ENCODE measurements around the gene EIF4G2. TPM values are rescaled to one million over a fixed set of nuclear protein-coding genes. Genes with fewer than 3 reads are reported as not detected.

The EIF4G2 gene
- total RNA-seq, 1 donor from 2014 or later = 769 TPM

DNA sequence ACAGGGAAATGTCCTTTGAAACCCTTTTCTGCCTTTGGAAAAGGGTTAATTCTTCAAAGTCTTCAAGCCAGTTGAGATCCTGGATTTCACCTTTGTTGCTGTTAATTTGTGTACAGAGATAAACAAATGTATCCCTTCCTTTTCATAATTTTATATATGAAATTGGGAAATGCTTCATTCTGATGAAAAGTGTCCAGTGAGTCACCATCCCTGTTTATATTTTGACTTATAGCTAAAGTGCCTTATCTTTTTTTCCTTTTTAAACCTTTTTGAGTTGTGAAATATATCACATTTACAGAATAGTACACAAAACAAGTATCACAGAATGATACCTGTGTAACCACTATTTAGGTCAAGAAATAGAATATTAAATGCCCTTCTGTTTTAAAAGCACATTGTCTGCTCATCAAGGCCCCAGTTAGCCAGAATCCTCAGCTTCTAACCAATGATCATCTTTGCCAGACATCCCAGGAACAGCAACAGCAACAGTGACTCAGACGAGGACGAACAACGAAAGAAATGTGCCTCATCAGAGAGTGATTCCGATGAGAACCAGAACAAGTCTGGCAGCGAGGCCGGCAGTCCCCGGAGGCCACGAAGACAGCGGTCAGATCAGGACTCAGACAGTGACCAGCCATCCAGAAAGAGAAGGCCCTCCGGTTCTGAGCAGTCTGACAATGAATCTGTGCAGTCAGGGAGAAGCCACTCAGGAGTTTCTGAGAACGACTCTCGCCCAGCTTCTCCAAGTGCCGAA is 30.3 kb downstream of the EIF4G2 start:
- H3K4me1 Mint-ChIP-seq = no peaks in the 10 kb centered on the region
- H3K27me3 Mint-ChIP-seq = no peaks in the 10 kb centered on the region
- CTCF ChIA-PET = no interaction called here
- H3K4me3 Mint-ChIP-seq = no peak overlapping the region
- POLR2A ChIA-PET = no interaction called here
- intact Hi-C loops (cut with micrococcal nuclease) = no loop called here
- no peak for TF ChIP-seq CTCF (IDR thresholded peaks at IDR 0.05)
- no peak for DNase-seq
- H3K9me3 Mint-ChIP-seq = no peaks in the 10 kb centered on the region
- peaks cover 66% of the 10 kb centered on the region for H3K36me3 Mint-ChIP-seq (ENCODE audit: low read depth)
- H3K27ac Mint-ChIP-seq = no peak overlapping the region
- no peak for ATAC-seq (ENCODE audit: low read depth)

DNA sequence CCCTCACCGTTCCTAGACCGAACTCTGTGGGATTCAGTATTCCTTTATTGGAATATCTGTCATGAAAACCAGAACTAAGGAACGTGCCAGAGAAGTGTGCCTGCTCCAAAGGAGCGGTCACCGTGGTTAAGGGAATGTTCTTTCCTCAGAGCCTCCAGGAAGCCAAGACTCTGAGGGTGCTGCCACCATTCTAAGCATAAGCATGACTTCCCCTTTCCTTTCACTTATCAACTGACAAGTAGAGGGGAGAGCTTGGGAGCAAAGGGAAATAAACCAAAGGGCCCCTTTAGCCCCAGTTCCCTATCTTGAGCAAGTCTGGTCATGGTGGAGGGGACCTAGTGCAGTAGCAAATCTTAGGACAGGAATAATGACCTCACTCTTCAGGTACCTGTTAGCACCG is 30.9 kb downstream of the EIF4G2 start:
- no peak for DNase-seq
- Mint-ChIP-seq H3K4me3 (no peak overlapping the region), H3K27me3 (no peaks in the 10 kb centered on the region), H3K36me3 (ENCODE audit: low read depth) (peaks cover 72% of the 10 kb centered on the region), H3K27ac (peak overlapping the region; percentile 35), H3K9me3 (no peaks in the 10 kb centered on the region), H3K4me1 (no peaks in the 10 kb centered on the region)
- ChIA-PET CTCF (no interaction called here), POLR2A (no interaction called here)
- no peak for ATAC-seq (ENCODE audit: low read depth)
- TF ChIP-seq CTCF (IDR thresholded peaks at IDR 0.05) = no peak
- intact Hi-C loops (cut with micrococcal nuclease) = no loop called here

DNA sequence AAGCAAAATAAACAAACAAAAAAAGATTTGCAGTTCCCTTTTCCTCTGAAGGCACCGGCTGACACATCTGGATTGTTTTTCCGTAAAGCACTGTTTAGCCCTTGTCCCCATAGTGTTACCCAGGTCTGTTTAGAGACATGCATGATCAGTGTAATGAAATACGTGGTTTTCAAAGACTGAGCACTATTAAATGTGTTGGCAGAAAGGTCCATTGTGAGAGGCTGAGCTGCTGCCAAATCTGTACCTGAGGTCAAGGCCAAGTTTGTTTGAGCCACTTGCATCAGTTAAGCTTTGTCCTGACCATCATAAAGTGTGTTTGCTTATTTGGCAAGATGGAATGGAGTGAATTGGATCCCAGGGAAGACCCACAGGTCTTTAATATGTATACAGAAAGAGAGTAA is 31.3 kb downstream of the EIF4G2 start:
- Mint-ChIP-seq H3K36me3 (ENCODE audit: low read depth) (peaks cover 76% of the 10 kb centered on the region), H3K4me3 (no peak overlapping the region), H3K4me1 (no peaks in the 10 kb centered on the region), H3K27ac (no peak overlapping the region), H3K27me3 (no peaks in the 10 kb centered on the region), H3K9me3 (no peaks in the 10 kb centered on the region)
- TF ChIP-seq CTCF (IDR thresholded peaks at IDR 0.05) = no peak
- ChIA-PET POLR2A (no interaction called here), CTCF (no interaction called here)
- DNase-seq (no peak), ATAC-seq (ENCODE audit: low read depth) (no peak)
- intact Hi-C loops (cut with micrococcal nuclease) = no loop called here

- no peak for ATAC-seq (ENCODE audit: low read depth)
- H3K27ac Mint-ChIP-seq = no peak overlapping the region
- peaks cover 85% of the 10 kb centered on the region for H3K36me3 Mint-ChIP-seq (ENCODE audit: low read depth)
- H3K4me3 Mint-ChIP-seq = no peak overlapping the region
- DNase-seq = no peak
- ChIA-PET CTCF (no interaction called here), POLR2A (no interaction called here)
- H3K9me3 Mint-ChIP-seq = no peaks in the 10 kb centered on the region
- H3K27me3 Mint-ChIP-seq = no peaks in the 10 kb centered on the region
- intact Hi-C loops (cut with micrococcal nuclease) = loop anchor here (5.0 kb wide), 1 partner anchor 247 kb away; no protein-coding TSS in a partner anchor
- no peak for TF ChIP-seq CTCF (IDR thresholded peaks at IDR 0.05)
- H3K4me1 Mint-ChIP-seq = no peaks in the 10 kb centered on the region
Measured at GRCh38 chr11:10774811-10775210, 33.9 kb downstream of the EIF4G2 start.

DNA sequence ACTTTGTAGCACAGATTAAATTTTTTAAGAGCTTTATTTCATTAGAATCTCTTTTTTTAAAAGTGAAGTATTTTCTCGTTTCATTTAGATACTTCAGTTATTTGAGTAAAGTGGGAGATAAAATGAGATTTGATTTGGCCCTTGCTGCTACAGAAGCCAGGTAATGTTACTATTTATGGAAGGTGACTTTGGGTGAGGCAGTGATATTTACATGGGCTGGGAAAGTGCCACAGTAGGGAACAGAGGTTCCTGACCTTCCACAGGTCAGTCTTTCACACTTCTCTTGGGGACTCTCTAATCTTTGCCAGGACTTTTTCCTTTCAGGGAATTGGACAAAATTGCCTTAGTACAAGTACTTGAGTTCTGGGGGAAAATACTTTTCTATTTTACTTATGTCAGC is 37.3 kb downstream of the EIF4G2 start:
- TF ChIP-seq CTCF (IDR thresholded peaks at IDR 0.05) = no peak
- intact Hi-C loops (cut with micrococcal nuclease) = loop anchor here (5.0 kb wide), 1 partner anchor 251 kb away; no protein-coding TSS in a partner anchor
- ChIA-PET CTCF (interaction anchor here (1.2 to 4.5 kb wide), 6 partner anchors 15 to 1016 kb away, joined by 3 to 18 read pairs (median 8); no protein-coding TSS in a partner anchor), POLR2A (interaction anchor here (4.2 kb wide), 1 partner anchor 37 kb away, joined by 20 read pairs; the partner anchor contains the start of gene EIF4G2)
- Mint-ChIP-seq H3K4me1 (peaks cover 2% of the 10 kb centered on the region), H3K27me3 (no peaks in the 10 kb centered on the region), H3K27ac (no peak overlapping the region), H3K4me3 (no peak overlapping the region), H3K9me3 (no peaks in the 10 kb centered on the region), H3K36me3 (ENCODE audit: low read depth) (peaks cover 52% of the 10 kb centered on the region)
- ATAC-seq (ENCODE audit: low read depth) (no peak), DNase-seq (no peak)
